ENCODE measurements around the gene PTPRN2. TPM values are rescaled to one million over a fixed set of nuclear protein-coding genes. Genes with fewer than 3 reads are reported as not detected.

The PTPRN2 gene
- total and polyA plus RNA-seq, 2 donors (not counting 3 experiments of a cell fraction or from before 2014, with no cell fraction given): 0.62 to 0.88 TPM

DNA sequence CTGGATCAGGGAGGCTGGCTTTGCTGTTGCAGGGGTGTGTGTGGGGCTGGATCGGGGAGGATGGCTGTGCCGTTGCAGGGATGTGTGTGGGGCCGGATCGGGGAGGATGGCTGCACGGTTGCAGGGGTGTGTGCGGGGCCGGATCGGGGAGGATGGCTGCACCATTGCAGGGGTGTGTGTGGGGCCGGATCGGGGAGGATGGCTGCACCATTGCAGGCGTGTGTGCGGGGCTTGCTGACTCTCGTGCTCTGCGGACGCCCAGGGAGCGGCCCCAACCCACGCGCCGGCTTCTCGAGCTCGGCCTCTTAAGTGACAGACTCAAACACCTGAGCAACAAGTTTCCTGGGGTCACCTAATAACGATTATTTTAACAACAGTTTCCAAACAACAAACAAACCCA is 732.6 kb downstream of the PTPRN2 start:
- no peak overlapping the region for H3K4me2 ChIP-seq (ENCODE audit: insufficient read depth, low read length)
- no peaks in the 10 kb centered on the region for H3K4me1 ChIP-seq (ENCODE audit: control insufficient read depth, extremely low read depth, insufficient read depth, low read length)
- H4K20me1 ChIP-seq (replicated peaks; ENCODE audit: control insufficient read depth, extremely low read depth, insufficient read depth, low read length): no peaks in the 10 kb centered on the region
- H3K27ac ChIP-seq (ENCODE audit: insufficient read depth, low read depth, low read length): no peak overlapping the region
- POLR2A ChIA-PET: no interaction called here
- TF ChIP-seq, protein P1, sequence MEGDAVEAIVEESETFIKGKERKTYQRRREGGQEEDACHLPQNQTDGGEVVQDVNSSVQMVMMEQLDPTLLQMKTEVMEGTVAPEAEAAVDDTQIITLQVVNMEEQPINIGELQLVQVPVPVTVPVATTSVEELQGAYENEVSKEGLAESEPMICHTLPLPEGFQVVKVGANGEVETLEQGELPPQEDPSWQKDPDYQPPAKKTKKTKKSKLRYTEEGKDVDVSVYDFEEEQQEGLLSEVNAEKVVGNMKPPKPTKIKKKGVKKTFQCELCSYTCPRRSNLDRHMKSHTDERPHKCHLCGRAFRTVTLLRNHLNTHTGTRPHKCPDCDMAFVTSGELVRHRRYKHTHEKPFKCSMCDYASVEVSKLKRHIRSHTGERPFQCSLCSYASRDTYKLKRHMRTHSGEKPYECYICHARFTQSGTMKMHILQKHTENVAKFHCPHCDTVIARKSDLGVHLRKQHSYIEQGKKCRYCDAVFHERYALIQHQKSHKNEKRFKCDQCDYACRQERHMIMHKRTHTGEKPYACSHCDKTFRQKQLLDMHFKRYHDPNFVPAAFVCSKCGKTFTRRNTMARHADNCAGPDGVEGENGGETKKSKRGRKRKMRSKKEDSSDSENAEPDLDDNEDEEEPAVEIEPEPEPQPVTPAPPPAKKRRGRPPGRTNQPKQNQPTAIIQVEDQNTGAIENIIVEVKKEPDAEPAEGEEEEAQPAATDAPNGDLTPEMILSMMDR (IDR thresholded peaks at IDR 0.05; ENCODE audit: extremely low read depth in 1 of 2, insufficient read depth in 1 of 2, low read depth in 1 of 2, low read length in 2 of 2): no peak
- TF ChIP-seq MYC (IDR thresholded peaks at IDR 0.05; ENCODE audit: low read depth, low read length) (no peak), EZH2 (IDR thresholded peaks at IDR 0.05; ENCODE audit: borderline replicate concordance, low read depth, low read length, severe bottlenecking) (no peak), GATA2 (IDR thresholded peaks at IDR 0.05; ENCODE audit: insufficient read depth, insufficient read length, low read depth, low read length) (no peak), POLR2A (IDR thresholded peaks at IDR 0.05; ENCODE audit: low read depth, low read length) (no peak), POLR2AphosphoS5 (IDR thresholded peaks at IDR 0.05; ENCODE audit: insufficient read depth, low read depth, low read length) (no peak), JUN (IDR thresholded peaks at IDR 0.05; ENCODE audit: borderline replicate concordance, insufficient read depth, insufficient read length, low read depth) (no peak), FOS (IDR thresholded peaks at IDR 0.05; ENCODE audit: borderline replicate concordance, insufficient read depth, low read length) (no peak)
- TF ChIP-seq, protein P2, sequence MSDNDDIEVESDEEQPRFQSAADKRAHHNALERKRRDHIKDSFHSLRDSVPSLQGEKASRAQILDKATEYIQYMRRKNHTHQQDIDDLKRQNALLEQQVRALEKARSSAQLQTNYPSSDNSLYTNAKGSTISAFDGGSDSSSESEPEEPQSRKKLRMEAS (IDR thresholded peaks at IDR 0.05; ENCODE audit: insufficient read depth, insufficient read length): no peak
- H3K4me3 ChIP-seq (replicated peaks in 1 of 3; ENCODE audit: insufficient read depth in 1 of 3, low read depth in 1 of 3, low read length in 3 of 3): no peak overlapping the region
- dilution Hi-C loops (cut with MboI; ENCODE audit: extremely low pct_ligation_motif_present, low sequenced_read_pairs): no loop called here
- CTCF ChIA-PET: no interaction called here
- no TSS peak for BruUV-seq (replicated peaks)
- no peaks in the 10 kb centered on the region for H3K9me1 ChIP-seq (replicated peaks; ENCODE audit: control insufficient read depth, extremely low read depth, insufficient read depth, low read length)
- no peaks in the 10 kb centered on the region for H3K36me3 ChIP-seq (ENCODE audit: control insufficient read depth in 2 of 2, extremely low read depth in 1 of 2, insufficient read depth in 2 of 2, low read length in 2 of 2)
- H3K79me2 ChIP-seq (ENCODE audit: control insufficient read depth, insufficient read depth, low read length): no peaks in the 10 kb centered on the region
- FAIRE-seq: no peak
- no peaks in the 10 kb centered on the region for H3K27me3 ChIP-seq (ENCODE audit: control insufficient read depth in 2 of 2, insufficient read depth in 2 of 2, low read length in 2 of 2)
- intact Hi-C loops (cut with micrococcal nuclease): no loop called here
- no peak overlapping the region for H3K9ac ChIP-seq (replicated peaks; ENCODE audit: extremely low read depth, insufficient read depth, low read length)
- H2AFZ ChIP-seq (ENCODE audit: low read depth, low read length): no peak overlapping the region
- H3K9me3 ChIP-seq (replicated peaks; ENCODE audit: control insufficient read depth, insufficient read depth, low read length): peaks cover 5% of the 10 kb centered on the region
- DNase-seq (ENCODE audit: low read depth, low spot score): no peak

Measured in endothelial cell of umbilical vein (primary cell).